A549 (cell line): ENCODE results near the gene TEC. TPM values are rescaled to one million over a fixed set of nuclear protein-coding genes. Genes with fewer than 3 reads are reported as not detected.

Source experiments
- ATAC-seq, 2 experiments: fragments of 200-7000 bp in 1 of 2; fragments of >200 bp in 1 of 2; cut with Nextera tagmentation in 1 of 2; cut with Tn5 transposase in 1 of 2; 3 replicates each; pipeline versions ENCODE4 v1.8.0 to v1.9.1; 2018 to 2020; ENCODE audit warnings: mild to moderate bottlenecking in 1 of 2, moderate library complexity in 1 of 2
- CTCF ChIA-PET: fragments of 300-600 bp; sonication (Branson Sonifier 250); formaldehyde crosslinking; extraction: SDS; loops from one replicate; lab custom pipeline; 2021; ENCODE audit warnings: antibody characterized with exemption, inconsistent platforms; lab: Yijun Ruan, JAX
- POLR2A ChIA-PET: fragments of 350-600 bp; formaldehyde crosslinking; extraction: SDS; loops from one replicate; lab custom pipeline; 2021; ENCODE audit warnings: antibody characterized with exemption, inconsistent platforms; lab: Yijun Ruan, JAX
- DNase-seq, 2 experiments: peaks; one replicate each; pipeline versions ENCODE4 v3.0.0 to v3.0.0-alpha.2; 2011 to 2016; ENCODE audit warnings: low read depth in 1 of 2, low spot score in 1 of 2
- FAIRE-seq: peaks from 2 replicates; lab custom pipeline; 2011; peaks lifted over from hg19 to GRCh38; lab: Jason Lieb, UNC
- H3K27ac ChIP-seq, 2 experiments: fragments of >200 bp; sonication (Bioruptor Twin); formaldehyde crosslinking; 3 replicates each; pipeline ENCODE4 v1.5.1; 2016 to 2017
- H3K4me1 ChIP-seq: fragments of >200 bp; sonication (Bioruptor Twin); formaldehyde crosslinking; 3 replicates; pipeline ENCODE4 v1.6.1; 2016
- H3K4me2 ChIP-seq: fragments of >200 bp; sonication (Bioruptor Twin); formaldehyde crosslinking; 3 replicates; pipeline ENCODE4 v1.6.1; 2016
- H3K4me3 ChIP-seq: fragments of >200 bp; sonication (Bioruptor Twin); formaldehyde crosslinking; 3 replicates; pipeline ENCODE4 v1.5.1; 2016
- H3K9me3 ChIP-seq: fragments of >200 bp; sonication (Bioruptor Twin); formaldehyde crosslinking; 3 replicates; pipeline ENCODE4 v1.6.1; 2016
- CBX2 ChIP-seq: fragments of 200-600 bp; sonication (generic); IDR thresholded peaks from 2 replicates; pipeline ENCODE4 v1.6.1; 2016; ENCODE audit warnings: low read depth, mild to moderate bottlenecking, borderline replicate concordance
- CBX8 ChIP-seq: fragments of 200-600 bp; sonication (generic); IDR thresholded peaks from 2 replicates; pipeline ENCODE4 v1.6.1; 2016
- CHD2 ChIP-seq: fragments of 150-350 bp; IDR thresholded peaks from 2 replicates; pipeline ENCODE4 v1.6.1; 2014; ENCODE audit warnings: low read length; ENCODE audit not compliant: partially characterized antibody
- CHD4 ChIP-seq: fragments of 200-600 bp; sonication (generic); IDR thresholded peaks from 2 replicates; pipeline ENCODE4 v1.6.1; 2016; ENCODE audit warnings: antibody characterized with exemption, mild to moderate bottlenecking, borderline replicate concordance
- ESRRA ChIP-seq: fragments of 150-350 bp; IDR thresholded peaks from 2 replicates; pipeline ENCODE4 v1.6.1; 2014; ENCODE audit warnings: mild to moderate bottlenecking, low read length, borderline replicate concordance
- FOSL2 ChIP-seq, 2 experiments: fragments of 450-650 bp in 1 of 2; fragments of >200 bp in 1 of 2; sonication (Bioruptor Twin) in 1 of 2; formaldehyde crosslinking; IDR thresholded peaks; 2 replicates each; pipeline versions ENCODE4 v1.5.0 to v1.6.1; 2016 to 2020; ENCODE audit warnings: mild to moderate bottlenecking in 1 of 2, moderate library complexity in 1 of 2
- FOXS1 ChIP-seq: fragments of 250-450 bp; sonication (Bioruptor Pico); IDR thresholded peaks from 2 replicates; pipeline ENCODE4 v1.5.0; 2020; ENCODE audit warnings: mild to moderate bottlenecking, moderate library complexity
- GATA3 ChIP-seq: IDR thresholded peaks from 2 replicates; pipeline ENCODE4 v1.6.1; 2012; ENCODE audit warnings: borderline replicate concordance
- HDAC2 ChIP-seq: fragments of 200-600 bp; sonication (generic); IDR thresholded peaks from 2 replicates; pipeline ENCODE4 v1.6.1; 2016
- HOXB13 ChIP-seq: fragments of 250-450 bp; sonication (Bioruptor Pico); IDR thresholded peaks from 2 replicates; pipeline ENCODE4 v1.5.0; 2020; ENCODE audit warnings: low read depth, mild to moderate bottlenecking, moderate library complexity
- JUN ChIP-seq, 2 experiments: fragments of >200 bp; sonication (Bioruptor Twin); formaldehyde crosslinking; IDR thresholded peaks; 2 replicates in 1 of 2; 3 replicates in 1 of 2; pipeline ENCODE4 v1.6.1; 2016 to 2017
- MAFK ChIP-seq: fragments of 450-650 bp; IDR thresholded peaks from 2 replicates; pipeline ENCODE4 v1.6.1; 2014; ENCODE audit not compliant: partially characterized antibody
- POLR2AphosphoS2 ChIP-seq: conservative IDR thresholded peaks from 2 replicates; pipeline ENCODE4 v1.6.1; 2012; ENCODE audit warnings: low read length, improper control_type of control experiment, inconsistent platforms
- RCOR1 ChIP-seq: fragments of 150-350 bp; IDR thresholded peaks from 2 replicates; pipeline ENCODE4 v1.6.1; 2014; ENCODE audit warnings: antibody characterized with exemption, low read length, low read depth
- SMC3 ChIP-seq: fragments of >200 bp; sonication (Bioruptor Twin); formaldehyde crosslinking; IDR thresholded peaks from 3 replicates; pipeline ENCODE4 v1.6.1; 2018; ENCODE audit warnings: inconsistent platforms
- TFCP2L1 ChIP-seq: fragments of 250-450 bp; sonication (Bioruptor Pico); IDR thresholded peaks from 2 replicates; pipeline ENCODE4 v1.5.0; 2021; ENCODE audit warnings: mild to moderate bottlenecking
- ZC3H11A ChIP-seq: fragments of 450-650 bp; IDR thresholded peaks from 2 replicates; pipeline ENCODE4 v1.6.1; 2014; ENCODE audit warnings: antibody characterized with exemption, mild to moderate bottlenecking
- ZNF302 ChIP-seq: fragments of 250-450 bp; sonication (Bioruptor Pico); IDR thresholded peaks from 2 replicates; pipeline ENCODE4 v1.9.0; 2021; ENCODE audit warnings: inconsistent platforms, mild to moderate bottlenecking, moderate library complexity
- WGBS: methylation state at CpG from one replicate; pipeline ENCODE4 v1.1.6; 2017; ENCODE audit errors: missing lambda C conversion rate; 5-methylcytosine and 5-hydroxymethylcytosine counted together
- polyA plus RNA-seq, 4 experiments: library from polyadenylated mRNA; depleted of rRNA in 3 of 4; stranded (reverse); fragments of >200 nt; fragmentation: RNase III in 1 of 4; extraction: RNeasy Plus Mini Kit Qiagen cat#74134 plus additional on column Dnase treatment in 1 of 4; gene quantifications; 2 replicates in 3 of 4; 3 replicates in 1 of 4; pipeline ENCODE4 v1.2.3, GENCODE V29; 2011 to 2017
- TF ChIP-seq, protein P1 (sequence below): fragments of 200-600 bp; sonication (generic); IDR thresholded peaks from 2 replicates; pipeline ENCODE4 v1.6.1; 2016; ENCODE audit warnings: antibody characterized with exemption, mild to moderate bottlenecking, moderate library complexity
- TF ChIP-seq, protein P2 (sequence below): fragments of 450-650 bp; IDR thresholded peaks from 2 replicates; pipeline ENCODE4 v1.6.1; 2014; ENCODE audit warnings: antibody characterized with exemption
- TF ChIP-seq, protein P3 (sequence below): IDR thresholded peaks from 2 replicates; pipeline ENCODE4 v1.6.1; 2012; ENCODE audit warnings: low read depth, borderline replicate concordance
- TF ChIP-seq, protein P4 (sequence below): fragments of 250-450 bp; sonication (Bioruptor Pico); IDR thresholded peaks from 2 replicates; pipeline ENCODE4 v1.5.0; 2021; ENCODE audit warnings: mild to moderate bottlenecking, moderate library complexity, borderline replicate concordance
- TF ChIP-seq, protein P5 (sequence below): fragments of >200 bp; sonication (Bioruptor Twin); formaldehyde crosslinking; IDR thresholded peaks from 2 replicates; pipeline ENCODE4 v1.6.1; 2016
- TF ChIP-seq, protein P6 (sequence below): fragments of 250-450 bp; sonication (Bioruptor Pico); IDR thresholded peaks from 2 replicates; pipeline ENCODE4 v1.5.0; 2020; ENCODE audit warnings: low read depth, mild to moderate bottlenecking, moderate library complexity

TEC gene
- polyA plus RNA-seq, 2 of the 4 experiments (the other 2 are of a cell fraction), result 1.2 to 1.6 TPM

DNA sequence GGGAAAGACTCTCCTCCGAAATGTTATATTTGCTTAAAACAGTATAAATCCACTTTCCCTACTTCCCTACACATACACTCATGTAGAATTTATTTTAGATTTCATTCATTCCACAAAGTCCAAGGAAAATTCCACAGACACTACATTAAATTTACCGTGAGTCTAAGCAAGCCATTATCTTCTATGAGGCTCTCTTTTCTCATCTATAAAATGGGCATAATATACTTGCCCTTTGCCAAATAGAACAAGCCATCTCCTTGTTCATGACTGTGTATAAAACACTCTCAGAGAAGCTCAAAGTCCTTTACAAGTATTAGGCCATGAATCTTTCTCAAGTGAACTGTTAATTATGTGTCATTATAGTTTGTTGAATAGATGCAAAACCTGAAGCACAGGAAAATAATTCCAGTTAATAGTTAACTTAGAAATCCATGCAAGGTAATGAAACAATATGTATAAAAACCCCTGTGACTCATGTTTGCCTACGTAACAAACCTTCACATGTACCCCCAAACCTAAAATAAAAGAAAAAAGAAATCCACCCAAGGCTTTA, 10.7 kb downstream of the TEC start:
- no peak for FAIRE-seq
- ChIA-PET POLR2A (no interaction called here), CTCF (no interaction called here)
- H3K4me3 ChIP-seq, result no peak overlapping the region
- no peak overlapping the region for H3K27ac ChIP-seq
- no peaks in the 10 kb centered on the region for H3K9me3 ChIP-seq
- no peak overlapping the region for H3K4me2 ChIP-seq
- no peak for TF ChIP-seq FOSL2 (IDR thresholded peaks at IDR 0.05)
- TF ChIP-seq FOSL2 (CRISPR knock-in tag; IDR thresholded peaks at IDR 0.05), result no peak
- no peak for TF ChIP-seq CBX2
- no peak for TF ChIP-seq JUN (IDR thresholded peaks at IDR 0.05)
- TF ChIP-seq HOXB13 (CRISPR knock-in tag), result no peak
- TF ChIP-seq, protein P1, sequence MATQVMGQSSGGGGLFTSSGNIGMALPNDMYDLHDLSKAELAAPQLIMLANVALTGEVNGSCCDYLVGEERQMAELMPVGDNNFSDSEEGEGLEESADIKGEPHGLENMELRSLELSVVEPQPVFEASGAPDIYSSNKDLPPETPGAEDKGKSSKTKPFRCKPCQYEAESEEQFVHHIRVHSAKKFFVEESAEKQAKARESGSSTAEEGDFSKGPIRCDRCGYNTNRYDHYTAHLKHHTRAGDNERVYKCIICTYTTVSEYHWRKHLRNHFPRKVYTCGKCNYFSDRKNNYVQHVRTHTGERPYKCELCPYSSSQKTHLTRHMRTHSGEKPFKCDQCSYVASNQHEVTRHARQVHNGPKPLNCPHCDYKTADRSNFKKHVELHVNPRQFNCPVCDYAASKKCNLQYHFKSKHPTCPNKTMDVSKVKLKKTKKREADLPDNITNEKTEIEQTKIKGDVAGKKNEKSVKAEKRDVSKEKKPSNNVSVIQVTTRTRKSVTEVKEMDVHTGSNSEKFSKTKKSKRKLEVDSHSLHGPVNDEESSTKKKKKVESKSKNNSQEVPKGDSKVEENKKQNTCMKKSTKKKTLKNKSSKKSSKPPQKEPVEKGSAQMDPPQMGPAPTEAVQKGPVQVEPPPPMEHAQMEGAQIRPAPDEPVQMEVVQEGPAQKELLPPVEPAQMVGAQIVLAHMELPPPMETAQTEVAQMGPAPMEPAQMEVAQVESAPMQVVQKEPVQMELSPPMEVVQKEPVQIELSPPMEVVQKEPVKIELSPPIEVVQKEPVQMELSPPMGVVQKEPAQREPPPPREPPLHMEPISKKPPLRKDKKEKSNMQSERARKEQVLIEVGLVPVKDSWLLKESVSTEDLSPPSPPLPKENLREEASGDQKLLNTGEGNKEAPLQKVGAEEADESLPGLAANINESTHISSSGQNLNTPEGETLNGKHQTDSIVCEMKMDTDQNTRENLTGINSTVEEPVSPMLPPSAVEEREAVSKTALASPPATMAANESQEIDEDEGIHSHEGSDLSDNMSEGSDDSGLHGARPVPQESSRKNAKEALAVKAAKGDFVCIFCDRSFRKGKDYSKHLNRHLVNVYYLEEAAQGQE, result no peak
- TF ChIP-seq FOXS1 (CRISPR knock-in tag), result no peak
- no peak for TF ChIP-seq ESRRA
- TF ChIP-seq, protein P2, sequence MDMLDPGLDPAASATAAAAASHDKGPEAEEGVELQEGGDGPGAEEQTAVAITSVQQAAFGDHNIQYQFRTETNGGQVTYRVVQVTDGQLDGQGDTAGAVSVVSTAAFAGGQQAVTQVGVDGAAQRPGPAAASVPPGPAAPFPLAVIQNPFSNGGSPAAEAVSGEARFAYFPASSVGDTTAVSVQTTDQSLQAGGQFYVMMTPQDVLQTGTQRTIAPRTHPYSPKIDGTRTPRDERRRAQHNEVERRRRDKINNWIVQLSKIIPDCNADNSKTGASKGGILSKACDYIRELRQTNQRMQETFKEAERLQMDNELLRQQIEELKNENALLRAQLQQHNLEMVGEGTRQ, result no peak
- TF ChIP-seq HDAC2, result no peak
- TF ChIP-seq, protein P3, sequence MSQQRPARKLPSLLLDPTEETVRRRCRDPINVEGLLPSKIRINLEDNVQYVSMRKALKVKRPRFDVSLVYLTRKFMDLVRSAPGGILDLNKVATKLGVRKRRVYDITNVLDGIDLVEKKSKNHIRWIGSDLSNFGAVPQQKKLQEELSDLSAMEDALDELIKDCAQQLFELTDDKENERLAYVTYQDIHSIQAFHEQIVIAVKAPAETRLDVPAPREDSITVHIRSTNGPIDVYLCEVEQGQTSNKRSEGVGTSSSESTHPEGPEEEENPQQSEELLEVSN, result no peak
- TF ChIP-seq CHD4, result no peak
- TF ChIP-seq, protein P4, sequence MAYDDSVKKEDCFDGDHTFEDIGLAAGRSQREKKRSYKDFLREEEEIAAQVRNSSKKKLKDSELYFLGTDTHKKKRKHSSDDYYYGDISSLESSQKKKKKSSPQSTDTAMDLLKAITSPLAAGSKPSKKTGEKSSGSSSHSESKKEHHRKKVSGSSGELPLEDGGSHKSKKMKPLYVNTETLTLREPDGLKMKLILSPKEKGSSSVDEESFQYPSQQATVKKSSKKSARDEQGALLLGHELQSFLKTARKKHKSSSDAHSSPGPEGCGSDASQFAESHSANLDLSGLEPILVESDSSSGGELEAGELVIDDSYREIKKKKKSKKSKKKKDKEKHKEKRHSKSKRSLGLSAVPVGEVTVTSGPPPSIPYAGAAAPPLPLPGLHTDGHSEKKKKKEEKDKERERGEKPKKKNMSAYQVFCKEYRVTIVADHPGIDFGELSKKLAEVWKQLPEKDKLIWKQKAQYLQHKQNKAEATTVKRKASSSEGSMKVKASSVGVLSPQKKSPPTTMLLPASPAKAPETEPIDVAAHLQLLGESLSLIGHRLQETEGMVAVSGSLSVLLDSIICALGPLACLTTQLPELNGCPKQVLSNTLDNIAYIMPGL, result no peak
- no peak for TF ChIP-seq RCOR1
- no peak for TF ChIP-seq ZNF302 (CRISPR knock-in tag)
- H3K4me1 ChIP-seq, result no peaks in the 10 kb centered on the region
- no peak for ATAC-seq
- WGBS, result 81% methylated on average over 3 of the region's 3 CpGs
- DNase-seq, result no peak

DNA sequence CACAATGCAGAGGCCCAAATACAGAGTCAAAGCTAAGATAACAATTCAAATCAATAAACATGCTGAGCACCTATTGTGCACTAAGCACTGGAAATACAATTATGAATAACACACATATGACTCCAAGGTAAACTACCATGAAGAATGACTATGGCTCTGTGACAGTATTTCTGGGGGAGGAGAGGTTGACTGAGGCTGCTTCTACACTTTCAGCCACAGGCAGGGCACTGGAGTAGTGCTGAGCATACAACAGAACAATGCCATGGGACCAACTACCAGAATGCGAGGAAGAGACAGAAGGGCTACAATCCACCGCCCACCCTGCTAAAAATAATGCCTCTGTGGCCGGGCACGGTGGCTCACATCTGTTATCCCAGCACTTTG, 13.7 kb downstream of the TEC start:
- POLR2A ChIA-PET, result no interaction called here
- FAIRE-seq, result no peak
- TF ChIP-seq HDAC2 (no peak), FOXS1 (CRISPR knock-in tag) (no peak), POLR2AphosphoS2 (no peak), CHD2 (no peak), ESRRA (no peak), HOXB13 (CRISPR knock-in tag) (no peak), CBX8 (no peak), ZC3H11A (no peak), ZNF302 (CRISPR knock-in tag) (no peak), TFCP2L1 (CRISPR knock-in tag) (no peak), CHD4 (no peak), MAFK (no peak), SMC3 (no peak), GATA3 (no peak)
- TF ChIP-seq, protein P5, sequence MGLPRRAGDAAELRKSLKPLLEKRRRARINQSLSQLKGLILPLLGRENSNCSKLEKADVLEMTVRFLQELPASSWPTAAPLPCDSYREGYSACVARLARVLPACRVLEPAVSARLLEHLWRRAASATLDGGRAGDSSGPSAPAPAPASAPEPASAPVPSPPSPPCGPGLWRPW, result no peak
- TF ChIP-seq, protein P6, sequence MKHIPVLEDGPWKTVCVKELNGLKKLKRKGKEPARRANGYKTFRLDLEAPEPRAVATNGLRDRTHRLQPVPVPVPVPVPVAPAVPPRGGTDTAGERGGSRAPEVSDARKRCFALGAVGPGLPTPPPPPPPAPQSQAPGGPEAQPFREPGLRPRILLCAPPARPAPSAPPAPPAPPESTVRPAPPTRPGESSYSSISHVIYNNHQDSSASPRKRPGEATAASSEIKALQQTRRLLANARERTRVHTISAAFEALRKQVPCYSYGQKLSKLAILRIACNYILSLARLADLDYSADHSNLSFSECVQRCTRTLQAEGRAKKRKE (CRISPR knock-in tag), result no peak
- no peak for ATAC-seq
- no peak overlapping the region for H3K27ac ChIP-seq
- no peak overlapping the region for H3K4me2 ChIP-seq
- DNase-seq, result no peak
- CTCF ChIA-PET, result interaction anchor here (1.5 kb wide), 1 partner anchor 10 kb away, joined by 3 read pairs; no protein-coding TSS in a partner anchor
- H3K9me3 ChIP-seq, result no peaks in the 10 kb centered on the region
- WGBS, result 81% methylated on average over 4 of the region's 4 CpGs
- no peak overlapping the region for H3K4me3 ChIP-seq
- no peaks in the 10 kb centered on the region for H3K4me1 ChIP-seq
